Fibroblast of the aortic adventitia (primary cell): Measurements from ENCODE around the gene GALK1. TPM values are rescaled to one million over a fixed set of nuclear protein-coding genes. Genes with fewer than 3 reads are reported as not detected.
A peak's percentile ranks its signal among the peaks of the same experiment; 100 is the strongest.

Source experiments
- DNase-seq: peaks from one replicate; pipeline ENCODE4 v3.0.0-alpha.2; 2010; ENCODE audit warnings: low read depth
- H3K4me3 ChIP-seq: 2 replicates; pipeline ENCODE4 v1.5.1; 2011; ENCODE audit warnings: low read depth, mild to moderate bottlenecking, control low read depth, low read length, moderate library complexity
- CTCF ChIP-seq: IDR thresholded peaks from 2 replicates; pipeline ENCODE4 v1.5.1; 2011; ENCODE audit warnings: mild to moderate bottlenecking, low read length, control low read depth, inconsistent platforms; ENCODE audit not compliant: insufficient read depth
- total RNA-seq: library from RNA; depleted of rRNA; stranded (reverse); fragments of >200 nt; gene quantifications from 2 replicates; pipeline ENCODE4 v1.2.3, GENCODE V29; 2012; ENCODE audit warnings: low replicate concordance

GALK1 gene
- total RNA-seq, 1 donor: 35.9 TPM

GRCh38 chr17:75751676-75752404, 13.2 kb downstream of the GALK1 start:
- H3K4me3 ChIP-seq: no peak overlapping the region
- TF ChIP-seq CTCF: no peak
- no peak for DNase-seq

- no peak for DNase-seq
- H3K4me3 ChIP-seq: no peak overlapping the region
- no peak for TF ChIP-seq CTCF
These were observed 14.2 kb downstream of the GALK1 start for GRCh38 chr17:75750661-75751423.

- TF ChIP-seq CTCF: peak; percentile 86
- H3K4me3 ChIP-seq: no peak overlapping the region
- DNase-seq: peak; percentile 71
These were observed 15.2 kb downstream of the GALK1 start for GRCh38 chr17:75749545-75750389.

GRCh38 chr17:75748706-75749105, 16.3 kb downstream of the GALK1 start:
- H3K4me3 ChIP-seq: no peak overlapping the region
- DNase-seq: no peak
- no peak for TF ChIP-seq CTCF

- no peak overlapping the region for H3K4me3 ChIP-seq
- no peak for TF ChIP-seq CTCF
- no peak for DNase-seq
These were observed 21.3 kb downstream of the GALK1 start for GRCh38 chr17:75743625-75744206.

- no peak for DNase-seq
- no peak overlapping the region for H3K4me3 ChIP-seq
- no peak for TF ChIP-seq CTCF
These were observed 22.7 kb downstream of the GALK1 start for GRCh38 chr17:75742337-75742736.
